Smooth muscle cell of trachea (primary cell): Measurements from ENCODE around the gene ADCY6. TPM values are rescaled to one million over a fixed set of nuclear protein-coding genes. Genes with fewer than 3 reads are reported as not detected.

Experiments
- total RNA-seq: library from RNA; depleted of rRNA; stranded (reverse); fragments of >200 nt; gene quantifications from 2 replicates; pipeline ENCODE4 v1.2.1, GENCODE V29; 2014

Gene ADCY6
- 44.5 and 72.6 TPM in 2 replicates for total RNA-seq

GRCh38 chr12:48788854-48789775 lies at the start of gene ADCY6:
TSS of gene ADCY6 (minus strand) at chr12:48789089. CDS start at chr12:48783434, 5,655 bp downstream.

GRCh38 chr12:48817873-48818830 lies 29.3 kb upstream of the ADCY6 start, which contains the start of gene CACNB3:
TSS of gene CACNB3 (plus strand) at chr12:48818496. CDS start at chr12:48818930, 434 bp downstream.

DNA sequence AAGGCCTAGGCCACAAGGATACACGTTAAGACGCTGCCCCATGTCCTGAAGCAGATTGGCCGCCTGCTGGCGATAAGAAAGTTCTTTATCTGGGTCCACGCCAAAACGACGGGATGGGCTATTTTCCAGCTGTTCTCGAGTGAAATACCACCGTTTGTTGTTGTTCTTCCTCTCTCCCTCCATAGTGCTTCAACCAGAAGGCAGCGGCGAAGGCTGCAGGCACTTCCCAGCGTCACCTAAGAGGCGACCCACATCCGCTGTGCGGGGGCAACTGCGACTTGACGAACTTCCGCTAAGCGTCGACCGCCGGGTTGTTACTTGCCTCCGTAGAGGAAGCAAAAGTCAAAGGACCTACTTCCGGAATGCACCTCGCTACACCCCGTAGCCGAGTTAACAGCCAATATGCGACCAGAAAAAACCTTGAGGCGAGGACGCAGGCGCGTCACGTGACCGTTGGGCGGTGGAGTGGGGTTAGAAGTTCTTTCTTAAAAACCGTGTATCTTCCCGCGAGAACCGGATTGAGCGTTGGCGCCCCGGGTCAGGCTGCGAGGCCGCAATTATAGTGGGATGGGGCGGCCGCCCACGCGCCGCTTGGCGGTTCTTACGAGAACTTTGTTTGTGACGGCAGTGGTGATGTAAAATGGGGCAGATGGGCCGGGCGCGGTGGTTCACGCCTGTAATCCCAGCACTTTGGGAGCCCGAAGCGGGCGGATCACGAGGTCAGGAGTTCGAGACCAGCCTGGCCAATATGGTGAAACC lies 72.2 kb downstream of the ADCY6 start, which contains the start of gene CCNT1:
Gene CCNT1 (minus strand): TSS at position 215 of the 759 bp plus-strand sequence. CDS start 32 bp downstream, at position 183.

Other genes starting within 250 kb of the ADCY6 start
- not detected in 2 replicates for gene LALBA, start 219.0 kb downstream of the ADCY6 start, total RNA-seq
- gene KANSL2, start 106.9 kb downstream of the ADCY6 start, total RNA-seq: 45.1 and 50.1 TPM in 2 replicates
- 20.7 and 26.3 TPM in 2 replicates for gene CCNT1, start 72.4 kb downstream of the ADCY6 start, total RNA-seq
- 41.6 and 62.4 TPM in 2 replicates for gene CACNB3, start 29.4 kb upstream of the ADCY6 start, total RNA-seq
- 77.6 and 78.5 TPM in 2 replicates for gene DDX23, start 63.1 kb upstream of the ADCY6 start, total RNA-seq
- under 0.01 and 0.33 TPM in 2 replicates for gene RND1, start 76.8 kb upstream of the ADCY6 start, total RNA-seq
- 10.5 and 18.7 TPM in 2 replicates for gene FKBP11, start 136.4 kb upstream of the ADCY6 start, total RNA-seq
- gene ARF3, start 168.4 kb upstream of the ADCY6 start, total RNA-seq: 37.1 and 45.2 TPM in 2 replicates
- gene WNT10B, start 182.6 kb upstream of the ADCY6 start, total RNA-seq: 0.83 TPM in 1 of 2 replicates, not detected in the other
- gene WNT1, start 189.2 kb upstream of the ADCY6 start, total RNA-seq: not detected in 2 replicates
- 0.15 and 0.17 TPM in 2 replicates for gene DDN, start 210.3 kb upstream of the ADCY6 start, total RNA-seq
- gene PRKAG1, start 229.7 kb upstream of the ADCY6 start, total RNA-seq: 87.3 and 92.3 TPM in 2 replicates